Thymus (tissue), 11 donors: ENCODE results near the gene TNS4. TPM values are rescaled to one million over a fixed set of nuclear protein-coding genes. Genes with fewer than 3 reads are reported as not detected.
A peak's percentile ranks its signal among the peaks of the same experiment; 100 is the strongest.

Experiments used
- DNase-seq, 9 donors: peaks; one replicate each; pipeline ENCODE4 v3.0.0-alpha.2; 2013; ENCODE audit warnings: low spot score in 9 of 9, low read depth in 6 of 9, missing footprints in 1 of 9
- H3K27ac ChIP-seq, 2 donors: one replicate each; pipeline ENCODE4 v1.5.1; 2013; ENCODE audit warnings: control low read depth in 1 of 2, low read depth in 1 of 2, low read length in 1 of 2, mild to moderate bottlenecking in 1 of 2, moderate library complexity in 1 of 2
- H3K27me3 ChIP-seq, 2 donors: one replicate each; pipeline ENCODE4 v1.5.1; 2013; ENCODE audit warnings: low read length in 1 of 2; ENCODE audit not compliant: control insufficient read depth in 2 of 2, insufficient read depth in 1 of 2
- H3K36me3 ChIP-seq, 2 donors: one replicate each; pipeline ENCODE4 v1.5.1; 2013; ENCODE audit warnings: low read length in 1 of 2, mild to moderate bottlenecking in 1 of 2, moderate library complexity in 1 of 2; ENCODE audit not compliant: control insufficient read depth in 2 of 2, insufficient read depth in 2 of 2
- H3K4me1 ChIP-seq, 2 donors: one replicate each; pipeline ENCODE4 v1.5.1; 2013; ENCODE audit warnings: low read length in 2 of 2; ENCODE audit not compliant: control insufficient read depth in 2 of 2, insufficient read depth in 2 of 2
- H3K4me3 ChIP-seq, 2 donors: one replicate each; pipeline ENCODE4 v1.5.1; 2013; ENCODE audit warnings: low read length in 2 of 2, control low read depth in 1 of 2, mild to moderate bottlenecking in 1 of 2
- H3K9me3 ChIP-seq, 2 donors: one replicate each; pipeline ENCODE4 v1.5.1; 2013; ENCODE audit warnings: low read length in 1 of 2, mild to moderate bottlenecking in 1 of 2; ENCODE audit not compliant: control insufficient read depth in 2 of 2, insufficient read depth in 1 of 2
- WGBS: extraction: QIAGEN DNeasy Blood & Tissue Kit; methylation state at CpG from one replicate; pipeline ENCODE4 v1.1.7; 2013; 5-methylcytosine and 5-hydroxymethylcytosine counted together
- polyA plus RNA-seq: library from polyadenylated mRNA; stranded (reverse); fragments of 200-250 nt; gene quantifications from one replicate; pipeline ENCODE4 v1.2.3, GENCODE V29; 2013
- total RNA-seq: library from RNA; stranded (reverse); fragments of 120-200 nt; gene quantifications from one replicate; pipeline ENCODE4 v1.2.4, GENCODE V29; 2013
- donor health status: healthy.

The TNS4 gene
- total and polyA plus RNA-seq, 2 donors: 0.19 to 24.8 TPM

DNA sequence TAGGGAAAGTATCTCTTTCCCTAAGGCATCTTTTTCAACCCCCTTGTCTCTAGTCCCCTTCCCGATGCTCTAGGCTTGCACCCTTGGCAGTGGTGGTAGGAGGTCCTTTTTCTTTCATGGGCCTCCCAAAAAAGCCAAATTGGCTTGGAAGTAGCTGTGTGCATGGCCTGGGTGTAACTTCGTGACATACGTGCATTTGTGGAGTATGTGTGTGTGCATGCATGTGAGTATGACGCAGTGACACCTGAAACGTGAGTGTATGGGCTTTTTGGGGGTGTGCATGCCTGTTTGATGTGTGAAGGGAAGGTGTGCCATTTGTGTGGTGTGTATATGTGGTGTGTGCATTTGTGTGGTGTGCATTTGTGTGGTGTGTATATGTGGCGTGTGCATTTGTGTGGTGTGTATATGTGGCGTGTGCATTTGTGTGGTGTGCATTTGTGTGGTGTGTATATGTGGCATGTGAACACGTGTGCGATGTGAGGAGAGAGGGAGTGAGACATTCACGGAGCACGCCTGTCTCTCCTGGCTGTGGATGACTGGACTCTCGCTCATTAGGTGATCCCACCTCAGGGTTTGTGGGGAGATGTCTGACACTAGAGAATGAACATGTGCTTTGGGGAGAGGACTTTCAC is 42.5 kb downstream of the TNS4 start:
- 95% methylated on average over 12 of the region's 12 CpGs for WGBS
- no peak for DNase-seq
- Histone ChIP-seq H3K36me3 (no peaks in the 10 kb centered on the region), H3K27ac (peak overlapping the region in 1 of 2 donors; percentile 17), H3K27me3 (peaks cover 0 to 3% of the 10 kb centered on the region in 2 donors), H3K4me3 (no peak overlapping the region), H3K4me1 (peaks cover 0 to 19% of the 10 kb centered on the region in 2 donors), H3K9me3 (no peaks in the 10 kb centered on the region)

DNA sequence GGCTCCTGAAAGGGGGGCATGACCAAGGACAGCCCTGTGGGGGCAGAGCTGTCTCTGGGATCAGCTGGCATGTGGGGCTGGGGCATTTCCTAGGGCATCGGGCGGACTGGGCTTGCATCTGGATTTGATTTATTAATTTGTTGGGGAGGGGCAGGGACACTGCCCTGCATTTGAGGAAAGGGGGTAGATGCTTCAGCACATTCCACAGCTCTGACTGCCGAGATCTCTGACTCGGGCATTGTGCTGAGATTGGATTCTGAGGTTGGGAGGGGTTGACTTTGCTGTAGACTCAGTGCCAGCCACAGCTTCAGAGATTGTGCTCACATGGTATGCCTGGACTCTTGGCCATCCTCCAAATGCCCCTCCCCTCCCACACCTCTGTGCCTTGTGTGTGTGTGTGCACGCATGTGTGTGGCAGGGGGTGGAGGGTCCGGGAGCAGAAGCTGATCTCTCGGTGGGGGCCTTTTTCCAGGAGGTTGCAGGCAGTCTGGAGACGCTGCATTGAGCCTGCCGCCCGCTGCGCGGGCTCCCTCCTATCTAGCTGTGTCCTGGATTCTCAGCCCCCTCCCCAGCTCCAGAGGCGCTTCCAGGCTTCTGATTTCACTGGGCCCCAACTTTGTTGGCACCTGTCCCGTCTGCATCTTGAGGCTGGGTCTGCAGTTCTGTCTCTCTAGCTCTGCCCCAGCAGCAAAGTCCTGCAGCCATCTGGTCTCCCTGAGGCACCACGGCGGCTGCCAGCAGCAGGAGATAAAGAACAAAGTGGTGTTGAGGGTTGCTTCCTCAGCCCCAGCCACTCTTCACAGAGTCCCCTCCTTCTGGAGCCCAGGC is 43.2 kb downstream of the TNS4 start:
- Histone ChIP-seq H3K36me3 (no peaks in the 10 kb centered on the region), H3K4me1 (peaks cover 0 to 19% of the 10 kb centered on the region in 2 donors), H3K4me3 (no peak overlapping the region), H3K9me3 (no peaks in the 10 kb centered on the region), H3K27ac (no peak overlapping the region), H3K27me3 (peaks cover 0 to 3% of the 10 kb centered on the region in 2 donors)
- WGBS: 88% methylated on average over 16 of the region's 16 CpGs
- no peak for DNase-seq

DNA sequence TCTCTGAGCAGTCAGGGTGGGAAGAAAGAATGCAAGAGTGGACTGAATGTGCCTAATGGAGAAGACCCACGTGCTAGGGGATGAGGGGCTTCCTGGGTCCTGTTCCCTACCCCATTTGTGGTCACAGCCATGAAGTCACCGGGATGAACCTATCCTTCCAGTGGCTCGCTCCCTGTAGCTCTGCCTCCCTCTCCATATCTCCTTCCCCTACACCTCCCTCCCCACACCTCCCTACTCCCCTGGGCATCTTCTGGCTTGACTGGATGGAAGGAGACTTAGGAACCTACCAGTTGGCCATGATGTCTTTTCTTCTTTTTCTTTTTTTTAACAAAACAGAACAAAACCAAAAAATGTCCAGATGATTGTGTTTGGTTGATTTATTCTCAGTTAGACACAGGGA is 44.1 kb downstream of the TNS4 start:
- H3K9me3 ChIP-seq: no peaks in the 10 kb centered on the region
- WGBS: 91% methylated on average over 3 of the region's 3 CpGs
- no peak overlapping the region for H3K27ac ChIP-seq
- H3K27me3 ChIP-seq: peaks cover 0 to 3% of the 10 kb centered on the region in 2 donors
- H3K4me1 ChIP-seq: peaks cover 0 to 17% of the 10 kb centered on the region in 2 donors
- no peak for DNase-seq
- H3K36me3 ChIP-seq: no peaks in the 10 kb centered on the region
- no peak overlapping the region for H3K4me3 ChIP-seq

DNA sequence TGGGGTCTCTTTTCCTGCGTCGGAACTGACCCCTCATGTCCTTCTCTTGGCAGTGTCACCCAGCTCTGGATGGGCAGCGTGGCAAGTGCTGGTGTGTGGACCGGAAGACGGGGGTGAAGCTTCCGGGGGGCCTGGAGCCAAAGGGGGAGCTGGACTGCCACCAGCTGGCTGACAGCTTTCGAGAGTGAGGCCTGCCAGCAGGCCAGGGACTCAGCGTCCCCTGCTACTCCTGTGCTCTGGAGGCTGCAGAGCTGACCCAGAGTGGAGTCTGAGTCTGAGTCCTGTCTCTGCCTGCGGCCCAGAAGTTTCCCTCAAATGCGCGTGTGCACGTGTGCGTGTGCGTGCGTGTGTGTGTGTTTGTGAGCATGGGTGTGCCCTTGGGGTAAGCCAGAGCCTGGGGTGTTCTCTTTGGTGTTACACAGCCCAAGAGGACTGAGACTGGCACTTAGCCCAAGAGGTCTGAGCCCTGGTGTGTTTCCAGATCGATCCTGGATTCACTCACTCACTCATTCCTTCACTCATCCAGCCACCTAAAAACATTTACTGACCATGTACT is 44.9 kb downstream of the TNS4 start:
- peaks cover 0 to 3% of the 10 kb centered on the region in 2 donors for H3K27me3 ChIP-seq
- no peak overlapping the region for H3K4me3 ChIP-seq
- no peak for DNase-seq
- H3K9me3 ChIP-seq: no peaks in the 10 kb centered on the region
- 94% methylated on average over 16 of the region's 16 CpGs for WGBS
- H3K27ac ChIP-seq: no peak overlapping the region
- H3K4me1 ChIP-seq: peaks cover 0 to 16% of the 10 kb centered on the region in 2 donors
- no peaks in the 10 kb centered on the region for H3K36me3 ChIP-seq

DNA sequence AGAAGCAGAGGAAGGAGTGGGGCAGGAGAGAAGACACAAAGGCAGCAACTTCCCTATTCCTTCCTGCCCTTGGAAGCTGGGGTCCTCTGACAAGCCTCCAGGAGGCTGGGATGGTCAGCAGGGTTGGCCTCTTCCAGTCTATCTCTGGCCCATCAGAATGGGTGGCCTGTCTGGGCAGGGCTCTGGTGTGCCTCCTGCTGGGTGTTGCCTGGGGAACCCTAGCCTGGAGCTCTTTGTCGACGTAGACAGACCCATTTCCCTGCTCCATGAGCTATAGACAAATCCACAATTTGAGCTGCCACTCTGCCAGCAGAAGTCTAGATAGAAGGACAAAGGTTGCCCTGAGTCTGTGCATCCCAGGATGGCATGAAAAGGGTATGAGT is 46.8 kb downstream of the TNS4 start:
- Histone ChIP-seq H3K36me3 (no peaks in the 10 kb centered on the region), H3K4me1 (peaks cover 0 to 15% of the 10 kb centered on the region in 2 donors), H3K4me3 (no peak overlapping the region), H3K9me3 (no peaks in the 10 kb centered on the region), H3K27ac (no peak overlapping the region), H3K27me3 (peaks cover 0 to 3% of the 10 kb centered on the region in 2 donors)
- WGBS: 98% methylated on average over 2 of the region's 2 CpGs
- DNase-seq: no peak

DNA sequence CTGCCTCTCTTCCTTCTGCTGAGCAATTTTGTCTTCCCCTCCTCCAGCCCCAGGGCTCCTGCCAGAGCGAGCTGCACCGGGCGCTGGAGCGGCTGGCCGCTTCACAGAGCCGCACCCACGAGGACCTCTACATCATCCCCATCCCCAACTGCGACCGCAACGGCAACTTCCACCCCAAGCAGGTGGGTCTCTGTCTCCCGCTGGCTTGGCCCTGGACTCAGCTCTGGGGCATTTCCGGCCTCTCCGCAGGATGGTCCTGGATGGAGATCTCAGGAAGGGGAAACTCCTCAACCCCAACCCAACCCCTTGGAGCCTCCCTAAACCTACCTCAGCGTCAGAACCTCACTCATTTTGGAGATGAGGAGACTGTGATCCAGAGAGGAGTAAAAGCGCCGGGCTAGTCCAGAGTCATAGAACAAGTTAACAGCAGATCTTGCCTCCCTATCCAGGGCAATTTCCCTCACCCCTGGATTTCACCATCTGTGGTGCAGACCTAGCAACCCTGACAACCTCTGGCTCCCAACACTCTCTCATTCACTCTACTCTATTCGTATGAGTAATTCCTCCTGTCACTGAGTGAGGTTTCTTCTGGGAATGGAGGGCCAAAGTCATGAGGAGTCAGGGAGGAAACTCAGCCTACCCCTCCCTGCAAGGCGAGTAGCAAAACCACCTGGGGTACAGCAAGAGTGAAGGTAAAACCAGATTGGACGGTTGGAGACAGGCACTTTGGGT is 47.4 kb downstream of the TNS4 start:
- H3K9me3 ChIP-seq: no peaks in the 10 kb centered on the region
- no peak overlapping the region for H3K4me3 ChIP-seq
- DNase-seq: no peak
- peaks cover 0 to 15% of the 10 kb centered on the region in 2 donors for H3K4me1 ChIP-seq
- H3K36me3 ChIP-seq: no peaks in the 10 kb centered on the region
- 95% methylated on average over 19 of the region's 19 CpGs for WGBS
- H3K27me3 ChIP-seq: peaks cover 0 to 3% of the 10 kb centered on the region in 2 donors
- no peak overlapping the region for H3K27ac ChIP-seq

DNA sequence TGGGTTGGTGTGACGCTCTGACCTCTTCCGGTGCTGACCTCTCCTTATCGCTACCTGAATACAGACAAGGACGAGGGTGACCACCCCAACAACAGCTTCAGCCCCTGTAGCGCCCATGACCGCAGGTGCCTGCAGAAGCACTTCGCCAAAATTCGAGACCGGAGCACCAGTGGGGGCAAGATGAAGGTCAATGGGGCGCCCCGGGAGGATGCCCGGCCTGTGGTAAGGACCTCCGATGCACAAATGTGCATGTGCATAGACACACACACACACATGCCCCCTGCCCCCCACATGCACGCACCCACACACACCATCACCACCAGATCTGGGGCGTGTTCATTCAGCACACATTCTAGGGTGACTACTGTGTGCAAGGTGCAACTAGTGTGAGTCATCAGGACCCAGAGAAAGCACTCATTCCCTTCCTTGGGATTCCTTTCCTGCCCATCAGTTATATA is 48.5 kb downstream of the TNS4 start:
- 94% methylated on average over 15 of the region's 15 CpGs for WGBS
- DNase-seq: no peak
- no peaks in the 10 kb centered on the region for H3K36me3 ChIP-seq
- peaks cover 0 to 14% of the 10 kb centered on the region in 2 donors for H3K4me1 ChIP-seq
- H3K9me3 ChIP-seq: no peaks in the 10 kb centered on the region
- H3K4me3 ChIP-seq: no peak overlapping the region
- no peak overlapping the region for H3K27ac ChIP-seq
- H3K27me3 ChIP-seq: peaks cover 0 to 10% of the 10 kb centered on the region in 2 donors

DNA sequence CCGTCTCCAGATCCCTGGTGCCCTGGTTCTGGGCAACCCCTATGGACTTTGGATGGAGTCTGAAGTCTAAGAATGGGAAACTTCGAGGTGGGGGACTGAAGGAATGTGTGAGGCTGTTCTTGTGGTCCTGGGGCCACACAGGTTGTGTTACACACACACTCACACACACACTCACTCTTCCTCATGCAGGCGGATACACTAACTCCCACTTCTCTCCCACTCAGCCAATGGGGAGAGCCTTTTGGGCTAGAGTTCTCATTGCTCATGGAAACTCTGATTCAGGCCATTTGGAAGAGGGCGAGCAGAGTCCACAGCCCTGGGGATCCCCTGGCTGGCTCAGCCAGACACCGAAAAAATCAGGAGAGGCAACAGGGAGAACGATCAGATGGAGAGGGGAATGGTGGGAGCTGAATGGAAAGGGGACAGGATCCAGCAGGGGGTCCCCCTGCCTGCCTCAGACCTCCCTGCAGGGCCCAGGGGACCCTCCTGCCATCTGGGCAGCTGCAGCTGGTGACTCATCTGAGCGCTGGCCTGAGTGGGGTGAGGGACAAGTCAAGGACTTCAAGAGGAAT is 49.1 kb downstream of the TNS4 start:
- no peaks in the 10 kb centered on the region for H3K36me3 ChIP-seq
- no peak overlapping the region for H3K4me3 ChIP-seq
- no peak for DNase-seq
- peaks cover 0 to 16% of the 10 kb centered on the region in 2 donors for H3K4me1 ChIP-seq
- no peak overlapping the region for H3K27ac ChIP-seq
- WGBS: 88% methylated on average over 7 of the region's 7 CpGs
- peaks cover 0 to 15% of the 10 kb centered on the region in 2 donors for H3K27me3 ChIP-seq
- no peaks in the 10 kb centered on the region for H3K9me3 ChIP-seq
